Right renal pelvis (tissue), 4 donors: ENCODE data around the gene ZFYVE27. TPM values are rescaled to one million over a fixed set of nuclear protein-coding genes. Genes with fewer than 3 reads are reported as not detected.
"Not testable (repeated sequence)": the region's sequence is repeated elsewhere in the genome, so short reads cannot be mapped to it uniquely, and the experiment has no call there.

Experiments
- DNase-seq, 4 donors: peaks; one replicate each; pipeline ENCODE4 v3.0.0-alpha.2; 2013; ENCODE audit warnings: low read depth in 4 of 4, low spot score in 3 of 4, missing footprints in 1 of 4
- polyA plus RNA-seq, 4 donors: library from polyadenylated mRNA; unstranded; fragments of 120-200 nt; gene quantifications; one replicate each; pipeline ENCODE4 v1.2.1, GENCODE V29; 2013; ENCODE audit not compliant: insufficient read length in 4 of 4

ZFYVE27 gene, protein sequence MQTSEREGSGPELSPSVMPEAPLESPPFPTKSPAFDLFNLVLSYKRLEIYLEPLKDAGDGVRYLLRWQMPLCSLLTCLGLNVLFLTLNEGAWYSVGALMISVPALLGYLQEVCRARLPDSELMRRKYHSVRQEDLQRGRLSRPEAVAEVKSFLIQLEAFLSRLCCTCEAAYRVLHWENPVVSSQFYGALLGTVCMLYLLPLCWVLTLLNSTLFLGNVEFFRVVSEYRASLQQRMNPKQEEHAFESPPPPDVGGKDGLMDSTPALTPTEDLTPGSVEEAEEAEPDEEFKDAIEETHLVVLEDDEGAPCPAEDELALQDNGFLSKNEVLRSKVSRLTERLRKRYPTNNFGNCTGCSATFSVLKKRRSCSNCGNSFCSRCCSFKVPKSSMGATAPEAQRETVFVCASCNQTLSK
- polyA plus RNA-seq, result 10 to 100 TPM; 24.0 to 25.8 (median 24.9) TPM

DNA sequence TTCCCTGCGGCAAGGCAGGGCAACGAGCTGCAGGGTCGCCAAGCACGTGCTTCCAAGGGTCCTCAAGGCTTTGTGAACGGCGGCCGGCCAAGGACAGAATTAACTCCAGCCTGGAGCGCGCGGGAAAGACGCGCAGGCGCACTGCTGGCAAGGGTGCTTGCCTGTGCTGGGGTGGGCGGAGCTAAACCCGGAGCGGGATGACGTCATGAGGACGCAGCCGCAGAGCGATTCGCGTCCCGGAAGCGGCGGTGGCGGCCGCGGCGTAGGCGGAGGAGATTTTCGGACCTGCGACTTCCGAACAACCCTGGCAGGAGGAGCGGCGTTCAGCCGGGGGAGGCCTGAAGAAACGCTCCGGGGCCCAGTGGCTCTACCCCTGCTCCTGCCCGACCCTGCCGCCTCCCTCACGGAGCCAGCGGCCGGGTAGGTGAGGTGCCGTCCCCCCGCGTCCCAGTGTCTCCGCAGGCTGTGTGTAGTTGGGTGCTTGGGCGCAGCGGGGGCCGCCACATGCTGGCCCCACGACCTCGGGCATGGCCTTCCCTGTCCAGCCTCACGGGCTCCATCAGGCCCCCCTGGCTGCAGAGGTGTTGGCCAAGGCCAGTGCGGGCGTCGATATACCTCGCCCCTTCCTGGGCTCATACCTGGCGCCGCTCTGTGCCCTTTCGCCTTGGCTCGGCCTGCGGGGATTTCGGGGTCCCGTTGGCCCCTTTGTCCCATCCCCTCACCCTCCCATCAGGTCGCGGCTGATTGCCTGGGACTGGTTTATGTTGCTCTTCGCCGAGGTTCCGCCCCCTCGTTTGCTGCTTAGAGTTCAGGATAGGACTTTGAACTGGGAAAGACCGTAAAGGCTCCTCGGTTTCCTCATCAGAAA lies at the start of gene ZFYVE27:
Gene ZFYVE27, plus strand, starts transcription at position 227 of the 868 bp plus-strand sequence. CDS start 1,350 bp downstream, outside the sequence.
- peak; percentile 89 to 98 (median 91) for DNase-seq

DNA sequence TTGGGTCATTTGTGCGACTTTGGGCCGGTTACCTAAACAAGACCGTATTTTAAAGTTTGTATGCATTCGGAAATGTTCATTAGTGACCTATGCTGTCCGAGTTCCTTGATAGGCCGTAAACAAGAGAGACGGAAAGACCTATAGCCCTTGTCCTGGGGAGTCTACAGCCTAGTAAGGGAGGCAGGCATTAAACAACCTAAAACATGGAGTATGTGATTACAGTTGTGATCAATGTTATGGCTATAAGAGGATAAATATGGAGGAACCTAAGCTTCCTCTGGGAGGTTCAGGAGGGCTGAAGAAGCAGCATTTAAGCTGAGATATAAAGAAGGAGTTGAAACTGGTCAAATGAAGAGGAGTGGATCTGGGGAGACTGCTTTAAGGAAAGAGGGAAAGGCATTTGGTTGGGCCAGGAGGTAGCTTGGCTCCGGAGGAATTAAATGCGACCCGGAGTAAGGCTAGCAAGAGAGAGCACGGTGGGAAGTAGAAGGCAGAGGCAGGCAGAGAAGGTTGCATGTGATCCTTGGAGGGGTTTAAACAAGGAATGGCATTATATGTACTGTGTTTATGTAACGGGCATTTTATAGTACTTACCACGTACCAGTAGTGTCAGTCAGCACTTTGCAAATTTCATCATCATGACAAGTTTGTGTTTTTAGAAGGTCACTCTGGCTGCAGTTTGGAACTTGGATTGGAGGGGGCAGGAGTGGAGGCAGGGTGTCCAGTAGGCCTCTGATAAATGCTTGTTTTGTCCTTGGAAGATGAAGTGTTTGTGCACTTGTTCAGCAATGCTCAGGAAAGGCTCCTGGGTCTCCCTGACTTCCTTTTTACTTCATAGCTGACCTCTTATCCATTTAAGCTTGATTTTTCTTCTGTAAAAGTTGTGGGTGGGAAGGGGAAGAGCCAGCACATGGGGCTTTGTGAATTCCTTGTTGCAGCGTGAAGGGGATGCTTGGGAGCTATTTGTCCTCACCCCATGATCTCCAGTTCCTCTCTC lies 48.8 kb upstream of the ZFYVE27 start:
- DNase-seq, result no peak

DNA sequence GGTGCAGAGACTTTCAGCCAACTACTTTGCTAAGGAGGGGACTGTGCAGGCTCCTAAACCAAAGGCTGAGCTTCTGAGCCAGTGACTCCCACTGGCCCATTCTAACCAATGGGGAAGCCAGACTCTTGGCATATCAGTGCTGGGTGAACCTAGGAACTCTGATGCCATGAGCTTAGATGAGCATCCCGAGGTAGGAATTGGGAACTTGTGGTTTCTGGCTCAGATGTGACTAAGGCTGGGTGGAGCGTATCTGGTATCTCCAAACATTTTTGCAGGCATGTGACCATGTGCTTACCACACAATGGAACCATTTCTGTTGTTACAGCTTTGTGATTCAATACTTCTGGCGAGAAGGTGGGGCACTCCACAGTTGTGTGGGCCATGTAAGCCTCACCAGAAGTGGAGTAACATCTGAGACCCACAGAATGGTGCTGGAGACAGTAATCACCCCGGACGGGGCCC lies 47.3 kb upstream of the ZFYVE27 start:
- no peak for DNase-seq

DNA sequence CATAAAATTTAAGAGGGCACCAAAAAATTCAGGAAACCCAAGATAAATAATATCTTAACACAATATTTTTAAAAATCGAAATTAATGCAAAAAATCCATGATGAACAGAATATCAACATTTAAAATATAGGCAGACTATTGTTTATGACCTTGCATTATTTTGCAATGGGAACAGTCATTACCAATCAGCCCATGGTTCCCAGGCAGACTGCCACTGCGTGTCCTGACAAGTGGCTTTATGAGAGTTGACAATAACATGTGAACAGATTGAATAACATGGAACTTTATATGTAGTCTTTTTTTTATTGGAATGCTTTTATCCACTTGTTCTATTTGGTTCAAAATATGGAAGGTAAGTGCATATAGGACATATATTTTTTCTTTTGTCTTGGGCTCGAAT lies 46.8 kb upstream of the ZFYVE27 start:
- no peak for DNase-seq

DNA sequence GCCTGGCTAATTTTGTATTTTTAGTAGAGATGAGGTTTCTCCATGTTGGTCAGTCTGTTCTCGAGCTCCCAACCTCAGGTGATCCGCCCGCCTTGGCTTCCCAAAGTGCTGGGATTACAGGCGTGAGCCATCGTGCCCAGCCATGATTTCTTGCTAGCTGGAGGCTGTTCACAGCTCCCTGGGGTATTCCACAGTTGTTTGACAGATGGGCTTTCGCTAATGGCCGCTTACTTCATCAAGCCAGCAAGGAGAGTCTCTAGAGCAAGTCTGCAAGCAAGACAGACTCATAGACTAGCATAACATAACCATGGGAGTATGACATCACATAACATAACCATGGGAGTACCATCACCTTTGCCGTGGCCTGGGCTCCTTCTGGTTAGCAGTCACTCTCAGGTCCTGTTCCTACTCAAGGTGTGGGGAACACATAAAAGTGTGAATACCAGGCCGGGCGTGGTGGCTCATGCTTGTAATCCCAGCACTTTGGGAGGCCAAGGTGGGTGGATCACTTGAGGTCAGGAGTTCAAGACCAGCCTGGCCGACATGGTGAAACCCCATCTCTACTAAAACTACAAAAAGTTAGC lies 38.8 kb upstream of the ZFYVE27 start:
- DNase-seq, result not testable (repeated sequence)

DNA sequence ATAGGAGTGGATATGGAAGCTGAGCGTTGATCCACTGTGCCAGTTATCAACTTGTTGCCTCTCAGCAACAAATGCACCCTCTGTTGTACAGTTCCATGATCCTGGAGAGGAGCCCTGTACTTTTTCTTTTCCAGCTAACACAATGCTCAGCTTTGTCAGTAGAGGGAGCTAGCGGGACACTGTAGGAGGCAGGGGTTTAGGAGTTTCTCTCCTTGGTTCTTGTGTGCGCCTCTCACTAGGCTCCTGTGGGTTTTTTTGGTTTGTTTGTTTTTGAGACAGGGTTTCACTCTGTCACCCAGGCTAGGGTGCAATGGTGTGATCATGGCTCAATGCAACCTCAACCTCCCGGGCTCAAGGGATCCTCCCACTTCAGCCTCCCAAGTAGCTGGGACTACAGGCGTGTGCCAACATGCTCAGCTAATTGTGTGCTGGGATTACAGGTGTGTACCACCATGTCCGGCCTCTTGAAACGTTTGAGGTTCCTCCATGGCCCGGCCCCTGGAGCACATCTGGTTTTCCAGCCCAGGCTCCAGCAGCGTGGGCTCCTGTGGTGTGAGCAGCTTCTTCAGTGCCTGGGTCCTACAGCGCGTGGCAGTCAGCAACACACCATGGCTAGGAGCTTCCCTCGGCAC lies 35.4 kb upstream of the ZFYVE27 start:
- DNase-seq, result peak in 2 of 4 donors; percentile 49 to 57

DNA sequence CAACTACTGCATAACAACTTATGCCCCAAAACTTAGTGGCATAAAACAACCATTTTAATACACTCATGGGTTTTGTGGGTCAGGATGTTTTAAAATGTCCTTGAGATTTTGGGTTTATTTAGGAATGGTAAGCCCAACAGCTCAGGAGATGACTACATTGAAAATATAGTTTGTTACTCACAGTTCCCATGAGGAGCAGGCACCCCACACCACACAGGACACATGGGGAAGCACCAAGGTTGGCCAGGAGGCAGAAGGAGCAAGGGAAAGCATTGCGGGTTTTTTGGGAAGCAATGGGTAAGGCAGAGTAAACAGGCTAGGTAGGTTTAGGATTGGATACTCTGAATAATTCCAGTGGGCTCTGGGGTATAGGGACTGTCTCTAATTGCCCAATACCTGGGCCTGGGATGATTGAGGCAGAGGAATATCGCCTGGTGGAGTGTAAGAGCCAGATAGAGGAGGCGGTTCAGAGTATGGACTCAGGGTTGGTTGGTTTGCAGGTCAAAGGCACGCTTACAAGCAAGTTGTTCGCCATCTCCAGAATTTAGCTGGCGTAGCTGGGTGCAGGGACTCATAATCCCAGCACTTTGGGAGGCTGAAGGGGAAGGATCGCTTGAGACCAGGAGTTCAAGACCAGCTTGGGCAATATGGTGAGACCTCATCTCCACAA lies 33.4 kb upstream of the ZFYVE27 start:
- DNase-seq, result no peak

DNA sequence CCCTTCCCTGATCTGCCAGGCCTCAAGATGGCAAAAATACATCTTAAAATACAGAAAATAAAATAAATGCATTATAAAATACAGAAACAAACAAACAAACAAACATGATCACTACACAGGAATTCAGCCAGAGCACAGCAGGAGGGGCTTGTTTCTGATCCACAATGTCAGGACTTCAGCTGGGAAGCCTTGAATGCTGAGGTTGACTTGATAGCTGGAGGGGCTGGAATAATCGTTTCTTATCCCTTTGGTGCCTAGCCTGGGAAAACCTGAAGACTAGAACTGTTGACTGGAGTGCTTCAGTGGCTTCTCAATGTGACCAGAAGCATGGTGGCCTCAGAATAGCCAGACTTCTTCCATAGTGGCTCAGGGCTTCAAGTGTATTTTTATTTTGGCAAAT lies 32.6 kb upstream of the ZFYVE27 start:
- no peak for DNase-seq

DNA sequence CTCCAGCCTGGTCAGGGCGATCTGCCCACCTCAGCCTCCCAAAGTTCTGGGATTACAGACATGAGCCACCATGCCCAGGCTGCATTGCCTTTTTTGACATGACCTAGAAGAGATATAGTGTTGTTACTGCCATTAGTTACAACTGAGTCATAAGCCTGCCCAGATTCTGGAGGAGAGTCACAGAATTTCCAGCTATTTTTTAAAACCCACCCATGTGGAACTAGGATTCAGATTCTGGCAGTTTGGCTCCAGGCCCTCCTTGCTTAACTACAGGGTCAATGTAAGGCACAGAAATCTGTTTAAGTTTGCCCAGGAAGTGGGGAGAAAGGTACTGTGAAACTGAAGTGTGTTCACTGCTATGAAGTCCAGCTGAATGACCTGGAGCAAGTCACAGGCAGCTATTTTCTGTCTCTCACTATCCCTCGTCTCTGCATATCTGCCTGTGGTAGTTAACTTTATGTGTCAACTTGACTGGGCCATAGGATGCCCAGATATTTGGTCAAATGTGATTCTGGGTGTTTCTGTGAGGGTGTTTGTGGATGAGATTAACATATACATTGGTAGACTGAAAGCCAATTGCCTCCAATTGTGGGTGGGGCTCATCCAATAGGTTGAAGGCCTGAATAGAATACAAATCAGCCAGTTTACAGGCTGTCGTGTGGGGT lies 31.8 kb upstream of the ZFYVE27 start:
- no peak for DNase-seq

DNA sequence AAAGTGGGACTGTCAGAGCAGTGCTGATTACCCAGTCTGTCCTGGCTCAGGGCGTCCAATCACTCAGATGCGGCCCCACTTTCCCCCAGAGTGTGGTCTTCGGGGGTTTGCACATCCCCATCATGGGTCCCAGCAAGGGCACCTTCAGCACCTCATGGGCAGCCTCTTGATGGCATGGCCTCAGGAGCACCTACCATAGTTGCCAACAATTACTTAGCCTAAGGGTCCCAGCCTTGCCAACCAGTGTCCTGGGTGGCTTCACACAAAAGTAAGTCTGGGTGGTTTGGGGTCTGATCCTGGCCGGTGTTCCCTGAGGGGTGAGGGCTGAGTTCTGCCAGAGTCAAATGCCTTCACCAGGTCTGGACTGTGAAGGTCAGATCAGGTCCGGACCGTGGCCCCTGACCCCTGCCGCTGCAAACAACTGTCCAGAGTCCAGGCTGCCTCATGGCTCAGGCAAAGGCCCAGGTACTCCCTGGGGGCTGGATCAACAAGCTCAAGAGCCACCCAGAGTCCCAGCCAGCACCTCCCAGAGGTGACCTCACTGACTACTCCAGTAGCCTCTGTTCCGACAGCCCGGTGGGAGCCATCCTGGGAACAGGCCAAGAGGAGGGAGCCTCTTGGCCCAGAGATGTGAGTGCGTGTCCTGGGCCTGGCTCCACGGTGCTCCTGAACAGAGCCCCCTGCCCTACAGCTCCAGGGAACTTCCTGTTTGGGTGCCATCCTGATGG lies 29.6 kb upstream of the ZFYVE27 start:
- DNase-seq, result no peak

DNA sequence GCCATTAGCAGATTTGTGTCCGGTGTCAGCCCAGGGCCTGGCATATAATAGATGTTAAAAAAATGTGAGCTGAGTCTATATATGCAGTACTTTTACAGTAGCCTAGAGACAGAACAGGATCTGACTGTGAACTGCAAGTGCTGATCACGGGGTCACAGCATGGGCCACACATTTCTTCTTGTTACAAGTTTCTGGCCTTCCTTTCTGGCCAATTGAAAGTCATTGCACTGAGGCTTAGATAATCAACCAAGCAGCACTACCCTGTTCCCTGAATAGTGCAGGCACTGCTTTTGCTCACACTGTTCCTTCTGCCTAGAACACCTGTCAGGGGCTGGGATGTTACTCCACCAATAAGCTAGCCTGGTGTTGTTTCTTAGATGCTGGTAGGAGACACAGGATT lies 28.8 kb upstream of the ZFYVE27 start:
- no peak for DNase-seq

DNA sequence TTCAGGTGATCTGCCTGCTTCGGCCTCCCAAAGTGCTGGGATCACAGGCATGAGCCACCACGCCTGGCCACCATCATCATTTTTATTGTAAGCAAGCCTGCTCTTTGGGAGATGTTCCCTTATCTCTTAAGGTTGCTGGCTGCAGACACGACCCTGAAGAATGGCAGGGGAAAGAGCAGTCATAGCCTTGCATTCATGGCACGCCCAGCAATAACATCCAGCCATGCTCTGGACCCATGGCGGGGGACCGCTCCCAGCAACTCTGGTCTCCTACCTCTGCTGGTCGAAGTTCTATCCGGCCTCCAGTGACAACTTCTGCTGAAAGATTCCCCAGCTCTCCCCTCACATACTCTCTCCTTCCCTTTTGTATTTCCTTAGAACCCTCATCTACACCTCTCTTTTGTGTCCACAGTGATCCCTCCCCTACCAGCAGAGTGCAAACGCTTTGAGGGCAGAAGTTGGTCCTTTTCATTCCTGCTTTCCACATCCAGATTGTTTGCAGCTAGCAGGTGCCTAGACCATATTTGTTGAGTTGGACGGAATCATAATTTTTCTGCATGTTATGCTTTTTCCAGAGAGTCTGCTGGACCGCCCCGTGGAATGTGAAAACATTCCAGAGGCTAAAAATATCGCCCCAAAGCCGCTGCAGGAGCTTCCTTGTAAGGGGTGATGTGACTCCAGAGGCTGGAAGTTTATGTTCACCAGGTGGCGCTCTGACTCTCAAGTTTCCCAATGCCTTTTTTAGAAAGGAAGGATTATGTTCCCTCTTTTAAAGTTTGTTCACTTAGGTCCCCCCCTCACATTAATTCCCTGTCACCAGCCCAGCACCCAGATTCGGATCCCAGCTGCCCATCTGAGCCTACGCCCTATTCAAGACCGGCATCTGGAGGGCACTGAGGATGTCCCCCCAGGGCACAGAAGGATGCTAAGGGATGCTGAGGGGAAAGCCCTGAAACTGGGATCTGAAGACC lies 27.7 kb upstream of the ZFYVE27 start:
- peak in 1 of 4 donors; percentile 59 for DNase-seq

DNA sequence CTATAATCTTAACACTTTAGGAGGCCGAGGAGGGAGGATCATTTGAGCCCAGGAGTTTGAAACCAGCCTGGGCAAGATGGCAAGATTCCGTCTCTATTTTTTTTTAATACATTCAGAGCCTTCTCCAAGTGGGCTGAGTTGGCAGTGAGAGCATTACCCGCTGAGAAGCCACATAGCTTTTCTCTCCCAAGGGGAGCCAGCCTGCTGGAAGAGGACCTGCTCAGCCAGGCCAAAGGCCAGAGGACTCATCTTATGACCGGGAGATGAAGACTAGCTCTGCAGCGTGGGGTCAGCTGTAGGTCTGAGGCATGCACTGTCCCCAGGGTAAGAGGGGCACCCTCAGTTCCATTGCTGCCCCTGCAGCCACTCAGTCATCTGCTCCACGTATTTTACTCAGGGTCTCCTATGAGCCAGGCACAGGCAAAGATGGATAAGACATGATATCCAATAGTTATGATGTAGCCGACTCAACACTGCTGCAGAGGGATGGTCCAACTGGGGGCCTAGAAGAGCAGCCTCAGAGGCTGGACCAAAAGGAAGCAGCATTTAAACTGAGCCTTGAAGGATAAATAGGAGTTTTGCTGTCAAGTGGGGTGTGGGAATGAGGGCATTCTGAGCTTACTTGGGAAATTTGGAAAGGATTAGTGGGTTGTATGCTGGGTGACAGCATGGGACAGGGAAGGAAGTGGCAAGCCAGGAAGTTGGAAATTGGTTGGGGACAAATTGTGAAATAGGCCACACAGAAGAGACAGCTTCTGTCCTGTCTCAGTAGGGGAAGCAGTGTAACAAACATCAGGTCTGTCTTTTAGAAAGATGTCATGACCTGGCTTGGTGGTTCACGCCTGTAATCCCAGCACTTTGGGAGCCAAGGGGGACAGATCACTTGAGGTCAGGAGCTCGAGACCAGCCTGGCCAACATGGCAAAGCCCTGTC lies 25.0 kb upstream of the ZFYVE27 start:
- no peak for DNase-seq

DNA sequence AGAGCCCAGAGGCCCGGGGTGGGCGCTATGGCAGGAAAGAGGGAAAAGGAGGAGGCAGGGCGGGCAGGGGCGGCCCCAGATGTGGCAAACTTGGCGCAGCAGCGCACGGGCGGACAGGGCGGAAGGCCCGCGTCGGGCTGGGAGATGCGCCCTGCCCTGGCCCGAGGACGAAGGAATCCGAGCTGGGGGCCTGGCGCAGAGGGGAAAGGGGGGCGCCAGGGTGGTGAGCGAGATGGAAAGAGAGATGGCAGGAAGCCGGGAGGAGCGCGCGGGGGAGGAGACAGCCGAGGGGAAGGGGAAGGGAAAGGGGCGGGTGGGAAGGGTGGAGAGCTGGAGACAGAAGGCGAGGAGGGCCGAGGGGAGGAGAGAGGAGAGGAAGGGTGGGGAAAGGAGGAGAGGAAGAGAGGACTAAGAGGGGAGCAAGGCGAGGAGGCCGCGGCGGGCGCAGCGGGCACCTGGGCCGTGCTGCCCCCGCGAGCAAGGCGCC lies 23.5 kb upstream of the ZFYVE27 start, which contains the start of gene MARVELD1:
Gene MARVELD1, plus strand, starts transcription at position 392 of the 487 bp plus-strand sequence. CDS start 147 bp downstream, outside the sequence.
- peak in 2 of 4 donors; percentile 63 to 70 for DNase-seq

DNA sequence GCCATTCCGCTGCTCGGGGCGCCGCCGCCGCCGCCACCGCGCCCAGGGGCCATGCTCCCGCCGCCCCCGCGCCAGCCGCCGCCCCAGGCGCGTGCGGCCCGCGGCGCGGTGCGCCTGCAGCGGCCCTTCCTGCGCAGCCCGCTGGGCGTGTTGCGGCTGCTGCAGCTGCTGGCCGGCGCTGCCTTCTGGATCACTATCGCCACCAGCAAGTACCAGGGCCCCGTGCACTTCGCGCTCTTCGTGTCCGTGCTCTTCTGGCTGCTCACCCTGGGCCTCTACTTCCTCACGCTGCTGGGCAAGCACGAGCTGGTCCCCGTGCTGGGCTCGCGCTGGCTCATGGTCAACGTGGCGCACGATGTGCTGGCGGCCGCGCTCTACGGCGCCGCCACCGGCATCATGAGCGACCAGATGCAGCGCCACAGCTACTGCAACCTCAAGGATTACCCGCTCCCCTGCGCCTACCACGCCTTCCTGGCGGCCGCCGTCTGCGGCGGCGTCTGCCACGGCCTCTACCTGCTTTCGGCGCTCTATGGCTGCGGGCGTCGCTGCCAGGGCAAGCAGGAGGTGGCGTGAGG lies 23.0 kb upstream of the ZFYVE27 start:
- peak in 2 of 4 donors; percentile 47 to 73 for DNase-seq
